ENCODE measurements around the gene SMOC2.
"Not testable (repeated sequence)": the region's sequence is repeated elsewhere in the genome, so short reads cannot be mapped to it uniquely, and the experiment has no call there.

SMOC2 gene

DNA sequence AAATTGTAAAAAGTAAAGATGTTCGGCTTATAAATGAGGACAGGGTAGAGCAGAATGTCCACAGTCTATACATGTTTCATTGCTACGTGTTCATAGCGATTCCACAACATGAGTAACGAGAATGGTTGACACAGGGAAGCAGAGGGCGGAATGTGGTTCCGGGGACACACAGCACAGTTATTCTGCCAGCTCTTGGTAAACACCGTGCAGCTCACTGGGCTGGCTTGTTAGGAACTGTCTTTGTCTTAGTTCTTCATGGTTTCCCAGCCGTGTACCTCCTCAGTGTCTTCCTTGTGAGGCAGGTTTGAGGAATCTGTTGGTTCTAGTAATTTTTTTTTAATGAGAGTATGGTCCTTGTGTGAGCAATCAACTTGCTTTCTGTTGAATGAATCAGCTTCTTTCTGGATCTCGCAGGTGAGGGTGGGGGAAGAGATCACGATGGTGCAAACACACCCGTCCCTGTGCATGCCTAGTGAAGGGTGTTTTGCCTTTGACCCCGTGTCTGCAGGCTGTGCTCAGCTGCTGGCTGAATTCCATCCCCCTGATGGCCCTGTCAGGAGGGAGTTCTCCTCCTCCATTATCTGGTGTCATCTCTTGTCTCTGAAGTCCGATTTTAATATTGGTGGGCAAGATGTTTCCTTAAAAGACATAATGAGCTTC, 168.2 kb downstream of the SMOC2 start:
- Histone ChIP-seq H3K4me3 (no peak overlapping the region), H3K27ac (peak overlapping the region in 5 of 21 experiments; percentile 0 to 45 (median 29))

DNA sequence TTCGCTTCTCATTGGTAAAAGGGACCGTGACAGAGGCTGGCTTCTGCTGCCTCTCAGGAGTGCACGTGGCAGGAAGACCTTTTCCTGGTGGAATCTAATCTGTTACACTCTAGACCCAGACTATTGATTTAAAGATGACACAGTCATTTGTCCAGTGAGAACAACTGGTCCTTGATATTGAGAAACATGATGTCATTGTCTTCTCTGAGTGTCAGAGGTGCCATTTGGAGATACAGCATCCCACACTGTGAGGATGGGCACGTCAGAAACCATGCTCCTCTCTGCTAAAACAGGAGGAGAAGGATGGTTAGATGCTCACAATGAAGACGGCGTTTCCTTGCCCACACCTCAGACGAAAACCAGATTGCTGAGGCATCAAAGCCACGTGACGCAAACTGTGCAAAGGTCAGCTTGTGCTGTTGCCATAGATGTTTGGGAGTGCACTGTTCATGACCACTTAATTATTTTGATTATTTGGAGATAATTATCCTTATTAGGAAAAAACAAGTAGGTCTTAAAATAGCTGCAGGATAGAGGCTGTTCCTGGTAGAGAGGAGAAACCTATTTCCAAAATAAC, 169.0 kb downstream of the SMOC2 start:
- Histone ChIP-seq H3K4me3 (no peak overlapping the region), H3K27ac (no peak overlapping the region)

DNA sequence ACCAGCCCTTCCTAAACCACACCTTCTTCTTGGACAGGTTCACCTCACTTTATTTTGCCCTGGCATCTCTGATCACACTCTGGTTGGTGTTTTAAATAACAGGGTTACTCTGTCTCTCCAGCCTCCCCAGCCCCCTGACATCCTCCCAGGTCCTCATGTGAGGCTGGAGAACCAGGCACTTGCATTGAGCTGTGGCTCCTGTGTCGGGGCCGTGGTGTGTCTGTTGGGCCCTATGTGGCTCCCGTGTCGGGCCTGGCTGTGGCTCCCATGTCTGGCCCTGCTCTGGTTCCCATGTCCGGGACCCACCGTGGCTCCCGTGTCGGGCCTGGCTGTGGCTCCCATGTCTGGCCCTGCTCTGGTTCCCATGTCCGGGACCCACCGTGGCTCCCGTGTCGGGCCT, 170.0 kb downstream of the SMOC2 start:
- not testable (repeated sequence) for H3K4me3 ChIP-seq, H3K27ac ChIP-seq

DNA sequence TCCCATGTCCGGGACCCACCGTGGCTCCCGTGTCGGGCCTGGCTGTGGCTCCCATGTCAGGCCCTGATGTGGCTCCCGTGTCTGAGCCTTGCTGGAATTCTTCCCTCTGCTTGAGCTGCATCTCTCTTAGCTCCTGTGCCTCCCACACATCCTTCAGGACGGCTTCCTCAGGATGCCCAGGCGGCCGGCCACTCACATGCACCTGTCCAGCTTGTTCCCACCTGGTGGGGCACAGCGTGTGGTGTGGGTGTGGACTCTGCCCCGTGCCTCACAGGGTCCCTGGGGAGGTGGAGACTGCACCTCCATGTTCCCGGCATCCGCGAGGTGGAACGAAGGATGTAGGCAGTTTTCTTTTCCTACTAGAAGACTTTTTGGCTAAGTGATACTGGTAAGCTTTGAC, 170.7 kb downstream of the SMOC2 start:
- no peak overlapping the region for H3K4me3 ChIP-seq
- H3K27ac ChIP-seq, result no peak overlapping the region

DNA sequence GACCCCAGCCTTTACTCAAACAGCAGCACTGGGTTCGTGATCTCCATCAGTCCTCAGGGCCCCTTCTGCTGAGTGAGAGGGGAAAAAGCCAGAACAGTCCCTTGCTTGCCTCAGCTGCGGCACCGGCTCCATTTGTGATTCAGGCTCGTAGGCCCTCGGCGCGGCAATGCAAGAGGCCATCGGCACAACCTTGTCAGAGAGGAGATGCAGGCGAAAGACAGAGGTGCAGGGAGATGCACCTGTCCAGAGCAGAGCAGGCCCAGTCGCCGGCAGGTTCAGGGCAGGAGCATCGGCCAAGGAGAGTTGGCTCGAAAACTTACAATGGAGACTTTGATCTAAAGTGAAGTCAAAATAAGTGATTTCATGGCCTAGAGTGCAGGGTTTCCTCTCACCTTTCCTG, 171.6 kb downstream of the SMOC2 start:
- no peak overlapping the region for H3K27ac ChIP-seq
- H3K4me3 ChIP-seq, result no peak overlapping the region

DNA sequence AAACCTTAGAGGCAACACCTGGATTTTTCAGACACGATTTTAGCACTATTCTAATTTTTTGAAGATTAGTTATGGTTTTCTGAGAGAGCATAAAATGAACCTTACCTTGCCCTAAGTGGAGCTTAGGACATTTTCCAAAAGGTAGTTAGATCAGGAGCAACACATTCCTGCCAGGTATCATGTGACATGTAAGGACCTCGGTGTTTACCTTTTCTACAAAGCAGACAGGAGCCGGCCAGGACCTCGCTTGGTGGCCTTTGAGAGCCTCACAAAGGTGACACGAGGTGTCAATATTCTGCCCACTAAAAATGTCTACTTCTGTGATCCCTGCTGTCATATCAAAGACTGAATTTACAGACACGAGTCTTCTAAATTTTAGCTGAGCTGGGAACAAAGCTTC, 174.9 kb downstream of the SMOC2 start:
- Histone ChIP-seq H3K4me3 (no peak overlapping the region), H3K27ac (no peak overlapping the region)

DNA sequence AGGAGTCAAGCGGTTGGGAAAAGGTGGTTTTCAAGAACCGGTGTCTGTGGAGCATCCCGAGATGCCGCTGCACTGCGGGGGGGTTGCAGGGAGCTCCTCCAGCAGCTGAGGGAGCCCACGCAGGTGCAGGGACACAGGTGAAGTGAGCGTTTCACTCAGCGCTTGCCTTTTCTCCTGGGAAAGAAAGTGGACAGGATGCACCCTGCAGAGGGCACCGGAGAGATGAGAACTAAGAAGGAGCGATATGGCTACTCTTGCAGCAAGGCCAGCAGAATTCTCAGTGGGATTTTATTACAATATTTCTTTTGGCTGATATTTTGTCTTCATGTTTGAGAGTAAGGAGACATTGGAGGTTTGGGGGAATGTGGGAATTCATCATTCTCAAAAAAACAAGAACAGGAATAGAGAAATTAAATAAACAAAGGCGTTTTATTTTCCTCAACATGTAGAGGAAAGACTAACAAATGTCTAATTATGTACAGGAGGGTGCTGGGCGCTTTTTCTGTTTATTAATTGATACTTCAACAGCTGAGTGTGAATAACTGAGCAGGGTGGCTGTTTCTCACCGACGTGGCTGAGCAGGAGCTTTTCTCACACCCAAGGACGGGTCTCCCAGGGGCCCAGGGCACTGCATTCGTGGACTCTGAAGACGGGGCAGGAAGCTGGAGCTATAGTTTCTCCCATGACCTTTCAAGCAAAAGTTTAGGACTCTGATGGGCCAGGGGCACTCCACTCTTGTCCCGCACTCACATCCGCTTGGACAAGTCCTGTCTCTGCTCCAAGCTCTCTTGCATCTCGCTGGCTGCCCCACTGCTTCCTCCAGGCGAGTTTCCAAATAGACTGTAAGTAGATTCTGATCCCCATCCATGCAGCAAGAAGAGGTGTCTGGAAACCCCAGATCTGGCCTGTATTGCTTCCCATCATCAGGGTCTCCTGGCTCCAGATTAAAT, 176.1 kb downstream of the SMOC2 start:
- H3K27ac ChIP-seq, result no peak overlapping the region
- no peak overlapping the region for H3K4me3 ChIP-seq

DNA sequence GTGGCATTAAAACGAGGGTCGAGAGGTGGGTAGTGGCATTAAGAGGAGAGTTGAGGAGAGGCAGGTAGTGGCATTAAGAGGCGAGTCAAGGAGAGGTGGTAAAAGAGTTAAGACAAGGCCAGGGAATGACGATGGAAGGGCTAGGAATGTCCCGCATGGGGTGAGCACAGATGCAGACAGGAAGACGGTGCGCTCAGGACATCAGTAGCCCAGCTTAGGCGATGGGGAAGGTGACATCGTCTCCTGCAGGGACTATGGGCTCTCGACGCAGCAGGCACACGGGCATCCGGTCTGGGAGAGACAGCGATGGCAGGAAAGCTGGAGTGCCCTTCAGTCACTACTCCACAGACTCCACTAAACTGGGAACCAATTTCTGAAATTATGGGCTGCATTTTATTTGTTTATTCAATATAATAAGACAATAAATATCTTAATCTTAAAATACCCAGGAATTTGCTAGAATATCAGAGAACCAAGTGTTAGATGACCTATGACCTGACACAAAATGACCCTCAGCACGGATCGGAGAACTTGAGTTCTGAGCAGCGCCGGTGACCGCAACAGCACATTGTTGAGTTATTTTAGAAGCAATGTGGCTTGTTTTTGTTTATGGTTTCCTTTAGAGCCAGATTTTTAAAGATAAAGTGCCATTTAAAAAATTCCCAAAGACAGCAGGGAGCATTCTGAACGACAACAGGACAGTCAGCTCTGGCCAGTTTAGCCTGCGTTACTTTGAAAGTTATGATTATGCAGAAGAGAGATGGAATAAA, 177.7 kb downstream of the SMOC2 start:
- no peak overlapping the region for H3K4me3 ChIP-seq
- no peak overlapping the region for H3K27ac ChIP-seq

DNA sequence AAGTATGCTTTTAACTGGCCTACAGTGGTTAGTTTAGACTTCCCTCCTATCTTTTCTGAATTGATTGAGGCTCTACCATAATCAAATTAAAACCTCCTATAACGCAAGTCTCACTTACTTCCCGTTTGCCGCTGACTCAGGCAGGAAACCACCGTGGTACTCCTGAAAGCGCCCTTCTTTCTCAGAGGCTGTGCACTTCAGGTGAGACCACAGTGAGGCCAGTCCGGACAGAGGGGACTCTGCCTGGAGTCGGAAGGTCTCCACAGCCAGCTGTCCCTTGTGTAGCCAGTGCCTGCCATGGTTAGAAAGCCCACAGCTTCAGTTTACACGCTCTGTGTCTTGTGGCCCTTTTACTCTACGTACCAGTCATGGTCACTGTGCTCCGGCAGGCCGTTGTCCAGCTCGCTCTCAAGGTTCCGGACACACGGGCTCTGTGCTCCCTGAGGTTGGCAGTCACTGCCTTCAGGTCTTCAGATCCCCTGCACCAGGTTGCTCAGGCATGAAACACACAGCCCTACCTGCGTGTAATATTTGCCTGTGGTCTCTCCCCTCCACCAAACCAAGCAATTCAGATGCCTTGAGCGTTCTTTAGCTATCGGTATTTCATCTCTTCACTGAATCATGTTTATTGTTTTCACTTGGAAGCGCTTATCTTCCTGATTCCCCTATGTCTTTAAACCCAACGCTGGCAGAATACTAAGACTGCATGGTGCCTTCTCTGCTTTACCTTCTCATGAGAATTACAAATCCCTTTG, 178.8 kb downstream of the SMOC2 start:
- H3K4me3 ChIP-seq, result no peak overlapping the region
- H3K27ac ChIP-seq, result no peak overlapping the region

DNA sequence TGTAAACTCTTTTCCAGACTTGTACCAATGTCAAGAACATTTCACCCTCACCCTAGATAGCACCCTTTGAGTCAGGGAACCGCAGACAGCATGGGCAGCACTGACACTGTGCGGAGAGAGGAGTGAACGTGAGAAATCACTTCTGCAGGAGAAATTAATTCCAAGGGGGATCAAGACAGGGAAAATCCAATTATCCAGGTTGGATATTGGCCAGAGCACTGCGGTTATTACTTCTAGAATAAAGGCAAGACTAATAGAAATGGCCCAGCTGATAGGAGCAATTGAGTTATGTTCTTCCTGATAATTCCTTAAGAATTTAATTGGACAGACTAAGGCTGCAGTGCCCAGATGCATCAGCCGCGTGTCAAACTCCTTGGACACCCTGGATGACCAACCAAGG, 179.6 kb downstream of the SMOC2 start:
- no peak overlapping the region for H3K27ac ChIP-seq
- H3K4me3 ChIP-seq, result no peak overlapping the region

DNA sequence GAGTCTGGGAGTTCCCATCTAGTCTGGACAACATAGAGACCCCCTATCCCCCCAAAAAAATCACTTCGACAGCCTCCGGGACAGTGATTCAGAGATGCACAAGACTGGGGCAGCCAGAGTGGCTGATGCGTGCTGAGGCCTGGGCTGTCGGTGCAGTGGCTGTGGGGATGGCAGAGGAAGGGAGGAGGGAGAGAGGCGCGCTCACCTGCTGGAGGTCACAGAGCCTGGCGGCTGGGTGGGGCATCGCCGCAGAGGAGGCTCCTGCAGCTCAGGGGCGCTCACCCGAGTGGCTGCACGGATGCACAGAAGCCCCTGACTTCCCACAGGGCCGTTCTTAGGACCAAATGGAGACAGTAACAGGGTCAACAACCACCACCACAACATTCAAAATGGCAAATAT, 182.8 kb downstream of the SMOC2 start:
- H3K27ac ChIP-seq, result no peak overlapping the region
- H3K4me3 ChIP-seq, result no peak overlapping the region

DNA sequence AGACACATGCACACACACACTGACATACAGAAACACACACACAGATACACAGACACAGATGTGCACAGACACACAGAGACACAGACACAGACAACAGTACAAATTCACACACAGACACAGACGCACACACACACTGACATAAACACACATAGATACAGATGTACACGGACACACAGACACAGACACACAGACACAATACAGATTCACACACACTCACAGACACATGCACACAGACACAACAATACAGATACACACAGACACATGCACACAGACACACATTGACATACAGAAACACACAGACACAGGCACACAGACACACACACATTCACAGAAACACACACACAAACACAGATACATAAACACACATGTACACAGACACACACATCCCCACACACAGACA, 183.6 kb downstream of the SMOC2 start:
- Histone ChIP-seq H3K4me3 (no peak overlapping the region), H3K27ac (no peak overlapping the region)

DNA sequence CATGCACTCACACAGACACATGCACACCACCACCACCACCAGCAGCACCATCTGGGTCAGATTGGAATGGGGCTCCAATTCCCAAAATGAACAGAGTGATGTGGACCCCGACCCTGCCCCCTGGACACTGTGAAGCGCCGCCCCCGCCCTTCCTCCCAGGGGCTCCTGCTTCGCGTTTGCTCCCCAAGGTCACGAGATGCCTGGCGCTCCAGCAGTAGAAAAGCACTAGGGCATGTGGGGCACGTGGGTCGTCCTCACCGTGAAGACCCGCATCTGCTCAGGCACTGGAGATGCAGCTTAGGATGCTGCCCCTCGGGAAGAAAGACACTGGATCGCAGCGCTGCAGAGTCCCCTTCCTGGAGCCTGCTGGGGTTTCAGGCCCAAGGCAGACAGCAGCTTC, 184.0 kb downstream of the SMOC2 start:
- no peak overlapping the region for H3K27ac ChIP-seq

DNA sequence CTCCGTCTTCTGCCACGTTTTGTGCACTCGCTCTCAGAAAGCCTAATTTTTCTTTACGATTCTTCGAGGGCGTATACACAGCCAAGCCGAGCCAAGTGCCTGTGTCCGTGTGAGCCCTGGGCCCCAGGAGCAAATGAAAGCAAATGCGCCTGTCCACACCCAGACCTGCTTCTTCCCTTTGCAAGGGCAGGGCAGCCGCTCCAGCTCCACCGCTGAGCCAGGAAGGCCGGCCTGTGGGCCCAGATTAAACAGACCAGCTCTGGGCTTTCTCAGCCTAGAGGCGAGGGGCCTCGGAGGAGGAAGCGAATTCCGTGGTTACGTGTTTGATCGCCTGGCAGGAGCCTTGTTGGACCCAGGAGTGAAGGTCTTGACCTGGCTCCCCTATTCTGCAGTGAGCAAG, 184.6 kb downstream of the SMOC2 start:
- no peak overlapping the region for H3K27ac ChIP-seq

More for the DNA sequence above, 184.0 kb downstream of the SMOC2 start:
- no peak overlapping the region for H3K4me3 ChIP-seq

DNA sequence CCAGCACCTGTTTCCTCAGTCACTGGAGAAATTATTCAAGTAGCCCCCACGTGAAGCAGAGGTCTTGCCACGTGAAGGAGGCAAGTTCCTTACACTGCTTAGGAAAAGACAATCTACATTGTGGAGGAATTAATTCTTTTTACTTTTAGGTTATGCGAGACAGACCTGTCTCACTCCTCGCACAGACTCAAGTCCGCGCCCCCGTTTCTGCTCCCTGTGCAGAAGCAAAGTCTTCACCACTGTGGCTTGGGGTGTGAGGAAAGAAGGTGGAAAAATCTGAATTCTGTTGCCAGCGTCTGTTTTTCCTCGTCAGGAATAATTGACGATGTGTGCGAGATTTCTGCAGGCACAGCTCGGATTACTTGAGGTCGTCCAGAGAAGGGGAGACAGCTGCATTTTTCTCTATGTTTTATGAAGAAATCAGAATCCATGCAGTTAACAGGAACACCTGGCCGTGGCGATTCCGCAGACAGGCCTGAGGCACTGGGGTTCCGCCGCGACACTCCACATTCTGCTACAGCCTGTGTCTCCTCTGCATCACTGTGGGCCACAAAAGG, 185.1 kb downstream of the SMOC2 start:
- H3K27ac ChIP-seq, result no peak overlapping the region
- no peak overlapping the region for H3K4me3 ChIP-seq

More for the DNA sequence above, 184.6 kb downstream of the SMOC2 start:
- no peak overlapping the region for H3K4me3 ChIP-seq

DNA sequence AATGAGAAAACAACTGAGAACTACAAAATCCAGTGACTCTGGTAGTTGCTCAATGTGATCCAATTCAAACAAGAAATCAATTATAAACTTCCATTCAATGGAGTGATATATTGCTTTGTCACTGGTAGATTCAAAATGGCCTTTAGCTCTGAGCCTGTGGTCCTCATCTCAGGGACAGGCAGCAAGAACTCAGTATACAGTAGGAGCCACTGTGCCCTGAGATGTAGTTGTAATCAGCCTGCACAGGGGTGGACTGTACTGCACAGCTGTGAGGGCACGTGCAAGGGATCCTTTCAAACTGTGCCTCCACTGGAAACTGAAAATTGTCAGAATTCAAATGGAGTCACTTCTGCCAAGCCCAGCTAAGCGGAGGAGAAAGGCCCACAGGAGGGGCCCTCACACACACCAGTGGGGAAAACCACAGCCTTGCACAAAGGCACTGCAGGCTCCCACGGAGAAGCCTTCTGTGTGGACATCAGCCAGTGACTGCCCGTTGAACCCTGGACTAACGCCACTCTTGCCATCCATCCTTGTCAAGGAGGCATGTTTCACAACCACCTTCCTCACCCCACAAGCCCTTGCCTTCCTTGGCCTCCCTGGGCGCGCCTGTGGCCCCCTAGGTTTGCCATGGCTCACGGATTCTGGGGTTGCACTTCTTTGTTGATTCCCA, 186.7 kb downstream of the SMOC2 start:
- Histone ChIP-seq H3K27ac (no peak overlapping the region), H3K4me3 (no peak overlapping the region)

DNA sequence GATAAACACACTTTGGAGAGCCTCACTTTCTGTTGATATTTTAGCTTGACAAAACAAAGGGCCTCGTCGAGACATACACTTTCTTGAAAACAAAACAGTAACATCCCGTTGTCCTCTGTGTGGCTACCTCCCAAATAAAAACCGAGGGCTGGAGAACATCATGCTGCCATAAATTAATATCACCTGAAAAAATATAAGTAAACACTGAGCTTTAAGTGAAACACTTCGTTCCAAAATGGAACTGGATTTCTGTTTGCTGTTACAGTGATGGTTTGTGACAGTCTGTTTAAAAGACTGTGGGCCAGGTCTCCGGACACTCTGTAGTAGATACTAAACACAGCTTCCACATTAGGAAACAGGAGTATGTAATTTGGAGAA, 187.2 kb downstream of the SMOC2 start:
- H3K4me3 ChIP-seq, result no peak overlapping the region
- no peak overlapping the region for H3K27ac ChIP-seq

DNA sequence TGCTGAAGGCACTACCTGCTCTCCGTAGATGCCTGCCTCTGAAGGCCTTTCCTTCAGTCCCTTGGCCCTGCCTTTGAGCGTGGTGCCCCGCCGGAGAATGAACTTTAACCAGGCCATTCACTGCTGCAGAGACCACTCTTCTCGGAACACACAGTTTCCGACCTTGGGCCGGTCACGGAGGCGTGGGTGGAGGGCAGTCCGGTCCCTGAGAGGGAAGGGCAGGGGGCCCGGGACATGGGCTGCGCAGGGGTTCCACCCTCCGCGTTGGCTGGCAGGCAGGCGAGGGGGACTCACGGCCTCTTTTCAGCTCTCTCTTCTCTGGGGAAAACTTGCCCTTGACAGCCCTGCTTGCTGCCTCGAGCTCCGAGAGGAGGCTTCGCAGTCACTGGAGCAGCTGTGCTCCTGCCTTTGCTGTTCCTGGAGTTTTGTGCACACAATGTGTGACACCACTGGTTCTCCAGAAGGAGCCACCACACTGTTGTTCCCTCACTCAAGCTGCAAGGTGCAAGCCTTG, 187.8 kb downstream of the SMOC2 start:
- Histone ChIP-seq H3K4me3 (no peak overlapping the region), H3K27ac (no peak overlapping the region)
